Superior temporal gyrus (tissue), 1 donor: ENCODE data around the gene C12orf76.
A peak's percentile ranks its signal among the peaks of the same experiment; 100 is the strongest.
"Not testable (repeated sequence)": the region's sequence is repeated elsewhere in the genome, so short reads cannot be mapped to it uniquely, and the experiment has no call there.

Experiments
- DNase-seq: peaks from one replicate; pipeline ENCODE4 v3.0.0-alpha.2; 2016; ENCODE audit errors: extremely low spot score

Gene C12orf76

DNA sequence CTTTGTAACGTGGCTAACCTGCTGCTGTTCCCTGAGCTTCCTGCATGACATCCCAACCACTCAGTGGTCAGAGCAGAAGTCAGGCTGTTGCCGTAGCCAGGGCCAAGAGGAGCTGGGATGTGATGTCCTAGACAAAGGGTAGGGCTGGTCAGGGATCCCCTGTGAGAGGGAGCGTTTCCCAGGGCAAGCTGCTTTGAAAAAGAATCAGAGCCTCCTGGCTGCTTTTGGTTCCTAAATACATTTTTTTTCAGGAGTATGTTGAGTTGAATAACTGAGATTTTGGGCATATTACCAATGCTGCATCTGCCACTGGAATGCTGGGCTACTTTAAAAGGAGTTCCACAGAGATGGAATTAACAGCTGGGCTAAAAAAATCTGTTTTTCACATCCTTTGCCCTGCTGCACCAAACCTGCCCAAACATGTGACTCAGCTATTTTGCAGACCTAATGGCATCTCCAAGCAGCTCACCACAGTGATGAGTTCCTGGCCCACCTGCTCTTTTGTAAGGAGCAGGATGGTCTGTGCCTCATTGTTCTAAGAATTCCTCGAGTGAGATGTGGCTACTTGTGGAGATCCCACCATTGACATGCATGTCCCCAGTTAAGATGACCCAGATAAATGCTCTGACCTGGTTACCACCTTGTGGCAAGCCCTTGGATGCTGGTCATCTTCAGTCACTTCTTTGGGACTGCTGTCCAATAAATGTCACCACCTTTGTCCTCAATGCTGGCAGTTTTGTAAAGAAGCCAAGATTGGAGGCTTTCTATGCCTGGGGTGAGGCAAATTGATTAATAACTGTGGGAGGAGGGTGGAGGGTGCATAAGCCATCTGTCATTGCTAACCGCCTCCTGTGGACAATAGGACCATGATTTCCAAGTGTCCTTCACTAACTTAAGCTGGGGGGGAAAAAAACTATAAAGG lies 25.0 kb downstream of the C12orf76 start:
- peak; percentile 58 for DNase-seq

DNA sequence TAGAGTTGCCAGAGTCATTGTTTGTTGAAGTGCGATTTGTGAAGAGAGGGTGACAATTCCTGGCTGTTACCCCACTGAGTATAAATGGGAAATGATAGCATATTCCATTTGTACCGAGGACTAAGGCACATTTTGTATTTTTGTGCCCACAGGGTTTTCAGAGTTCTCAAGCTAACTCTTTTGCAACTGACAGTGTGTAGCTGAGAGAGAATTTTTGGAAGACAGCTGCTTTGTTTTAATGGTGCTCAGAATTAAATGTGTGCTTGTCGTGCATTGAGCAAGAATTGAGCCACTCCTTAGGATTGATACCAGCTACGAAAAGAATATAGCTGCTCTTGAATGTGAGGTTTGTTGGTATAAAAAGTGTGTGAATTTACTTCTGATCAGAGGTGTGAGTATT lies 27.4 kb downstream of the C12orf76 start:
- peak; percentile 62 for DNase-seq

DNA sequence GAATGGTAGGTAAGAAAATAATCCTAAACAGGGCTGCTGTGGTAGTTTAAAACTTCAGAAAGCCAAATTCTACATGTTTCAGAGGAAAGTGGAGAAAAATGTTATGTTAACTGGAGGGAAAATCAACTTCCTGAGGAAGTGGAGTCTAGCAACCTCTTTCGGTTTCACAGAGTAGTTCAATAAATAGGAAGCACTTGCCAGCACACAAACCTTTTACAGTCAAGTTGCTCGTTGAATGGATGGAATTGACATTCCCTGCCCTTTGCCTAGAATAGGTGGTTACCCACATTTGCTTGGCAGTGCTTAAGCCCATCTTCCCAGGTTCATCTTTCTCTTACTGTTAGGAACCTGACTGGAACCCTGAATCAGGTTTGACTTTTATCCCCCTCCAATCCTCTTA lies 33.2 kb downstream of the C12orf76 start:
- DNase-seq: no peak

DNA sequence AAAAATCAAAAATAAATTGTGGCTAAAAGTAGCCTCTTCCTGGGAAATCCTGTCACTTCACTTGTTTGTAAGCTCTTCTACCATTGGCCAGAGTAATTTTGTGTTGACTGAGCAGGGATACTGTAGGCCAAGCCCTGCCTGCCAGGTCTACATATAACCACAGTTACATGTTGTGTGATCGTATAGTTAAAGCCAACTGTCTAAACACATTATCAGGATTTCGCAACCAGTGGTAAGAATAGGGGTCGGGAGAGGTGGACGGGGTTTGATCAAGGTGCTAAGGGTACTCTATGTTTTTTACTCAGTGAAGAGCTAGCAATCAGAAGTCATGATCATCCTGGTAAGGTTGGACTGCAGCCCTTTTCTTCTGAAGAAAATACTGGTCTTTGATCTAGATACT lies 35.7 kb downstream of the C12orf76 start:
- no peak for DNase-seq

DNA sequence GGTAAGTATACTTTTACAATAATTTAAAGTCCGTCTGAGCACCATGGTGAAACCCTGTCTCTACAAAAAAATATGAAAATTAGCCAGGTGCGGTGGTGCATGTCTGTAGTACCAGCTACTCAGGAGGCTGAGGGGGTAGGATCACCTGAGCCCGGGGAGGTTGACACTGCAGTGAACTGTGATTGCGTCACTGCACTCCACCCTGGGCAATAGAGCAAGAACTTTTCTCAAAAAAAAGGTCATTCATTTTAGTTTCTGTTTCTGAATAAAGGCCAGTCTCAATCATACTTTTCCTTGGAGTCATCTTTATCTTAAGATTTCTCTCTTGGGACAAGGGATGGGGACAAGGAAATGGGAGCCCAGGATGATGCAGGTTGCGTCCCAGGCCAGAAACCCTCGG lies 36.2 kb downstream of the C12orf76 start:
- DNase-seq: no peak

DNA sequence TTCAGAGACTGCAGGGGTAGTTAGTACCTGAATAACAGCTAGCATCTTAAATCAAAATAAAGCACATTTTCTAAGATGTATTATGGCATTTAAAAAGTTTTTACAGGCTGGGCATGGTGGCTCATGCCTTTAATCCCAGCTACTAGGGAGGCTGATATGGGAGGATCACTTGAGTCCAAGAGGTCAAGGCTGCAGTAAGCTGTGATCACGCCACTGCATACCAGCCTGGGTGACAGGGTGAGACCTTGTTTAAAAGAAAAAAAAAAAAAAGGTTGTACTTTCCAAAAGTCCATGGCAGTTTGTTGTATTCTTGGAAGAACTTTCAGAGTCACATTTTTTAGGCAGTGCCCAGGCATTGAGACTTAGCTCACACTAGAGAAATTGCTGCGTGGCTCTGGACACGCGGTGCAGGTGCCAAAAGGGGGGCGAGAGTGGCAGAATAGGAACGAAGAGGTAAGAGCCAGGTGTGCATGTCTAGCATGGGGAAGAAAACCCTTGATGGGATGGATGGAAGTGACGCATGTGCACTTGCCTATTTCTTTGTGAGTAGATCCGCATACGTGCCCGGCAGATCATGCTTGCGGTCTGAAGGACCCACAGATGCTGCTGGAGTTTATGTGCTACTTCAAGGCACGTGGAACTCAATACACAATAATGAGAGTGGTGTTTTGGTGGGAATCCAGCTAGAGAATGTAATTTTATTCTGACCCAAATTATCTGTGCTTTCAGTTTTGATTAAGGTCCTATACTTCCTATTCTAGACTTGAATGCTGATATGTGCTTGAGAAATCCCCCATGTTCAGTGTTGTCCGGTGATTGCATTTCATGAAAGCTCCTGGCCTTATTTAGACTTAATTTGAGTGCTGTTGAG lies 37.2 kb downstream of the C12orf76 start:
- no peak for DNase-seq

DNA sequence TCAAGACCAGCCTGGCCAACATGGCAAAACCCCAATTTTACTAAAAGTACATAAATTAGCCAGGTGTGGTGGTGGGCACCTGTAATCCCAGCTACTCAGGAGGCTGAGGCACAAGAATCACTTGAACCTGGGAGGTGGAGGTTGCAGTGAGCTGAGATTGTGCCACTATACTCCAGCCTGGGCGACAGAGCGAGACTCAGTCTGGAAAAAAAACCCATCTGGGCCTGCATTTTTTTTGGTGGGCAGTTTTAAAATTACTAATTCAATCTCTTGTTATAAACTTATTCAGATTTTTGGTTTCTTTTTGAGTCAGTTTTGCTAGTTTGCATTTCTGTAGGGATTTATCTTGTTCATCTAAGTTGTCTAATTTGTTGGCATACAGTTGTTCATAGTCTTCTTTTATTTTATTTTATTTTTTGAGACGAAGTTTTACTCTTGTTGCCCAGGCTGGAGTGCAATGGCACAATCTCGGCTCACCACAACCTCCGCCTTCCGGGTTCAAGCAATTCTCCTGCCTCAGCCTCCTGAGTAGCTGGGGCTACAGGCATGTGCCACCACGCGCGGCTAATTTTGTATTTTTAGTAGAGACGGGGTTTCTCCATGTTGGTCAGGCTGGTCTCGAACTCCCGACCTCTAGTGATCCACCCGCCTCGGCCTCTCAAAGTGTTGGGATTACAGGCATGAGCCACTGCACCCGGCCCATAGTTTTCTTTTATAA lies 39.5 kb downstream of the C12orf76 start:
- DNase-seq: not testable (repeated sequence)

DNA sequence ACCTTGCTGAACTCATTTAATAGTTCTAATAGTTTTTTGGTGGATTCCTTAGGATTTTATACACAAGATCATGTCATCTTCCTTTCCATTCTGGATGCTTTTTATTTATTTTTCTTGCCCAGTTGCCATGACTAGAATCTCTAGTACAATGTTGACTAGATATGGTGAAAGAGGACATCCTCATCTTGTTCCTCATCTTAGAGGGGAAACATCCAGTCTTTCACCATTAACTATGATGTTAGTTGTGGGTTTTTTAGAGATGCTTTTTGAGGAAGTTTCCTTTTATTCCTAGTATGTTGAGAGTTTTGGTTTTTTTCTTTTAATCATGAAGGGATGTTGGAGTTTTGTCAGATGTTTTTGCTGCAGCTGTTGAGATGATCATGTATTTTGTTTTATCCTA lies 40.4 kb downstream of the C12orf76 start:
- no peak for DNase-seq

DNA sequence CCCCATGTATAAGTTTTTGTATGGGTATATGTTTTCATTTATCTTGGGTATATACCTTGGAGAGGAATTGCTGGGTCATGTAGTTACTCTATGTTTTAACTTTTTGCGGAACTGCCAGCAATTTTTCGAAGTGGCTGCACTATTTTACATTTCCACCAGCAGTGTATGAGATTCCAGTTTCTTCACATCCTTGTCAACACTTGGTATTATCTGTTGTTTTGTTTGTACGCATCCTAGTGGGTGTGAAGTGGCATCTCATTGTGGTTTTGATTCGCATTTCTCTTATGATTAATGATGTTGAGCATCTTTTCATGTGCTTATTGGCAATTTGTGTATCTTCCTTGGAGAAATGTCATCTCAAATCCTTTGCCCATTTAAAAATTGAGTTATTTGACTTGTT lies 42.2 kb downstream of the C12orf76 start:
- DNase-seq: no peak

DNA sequence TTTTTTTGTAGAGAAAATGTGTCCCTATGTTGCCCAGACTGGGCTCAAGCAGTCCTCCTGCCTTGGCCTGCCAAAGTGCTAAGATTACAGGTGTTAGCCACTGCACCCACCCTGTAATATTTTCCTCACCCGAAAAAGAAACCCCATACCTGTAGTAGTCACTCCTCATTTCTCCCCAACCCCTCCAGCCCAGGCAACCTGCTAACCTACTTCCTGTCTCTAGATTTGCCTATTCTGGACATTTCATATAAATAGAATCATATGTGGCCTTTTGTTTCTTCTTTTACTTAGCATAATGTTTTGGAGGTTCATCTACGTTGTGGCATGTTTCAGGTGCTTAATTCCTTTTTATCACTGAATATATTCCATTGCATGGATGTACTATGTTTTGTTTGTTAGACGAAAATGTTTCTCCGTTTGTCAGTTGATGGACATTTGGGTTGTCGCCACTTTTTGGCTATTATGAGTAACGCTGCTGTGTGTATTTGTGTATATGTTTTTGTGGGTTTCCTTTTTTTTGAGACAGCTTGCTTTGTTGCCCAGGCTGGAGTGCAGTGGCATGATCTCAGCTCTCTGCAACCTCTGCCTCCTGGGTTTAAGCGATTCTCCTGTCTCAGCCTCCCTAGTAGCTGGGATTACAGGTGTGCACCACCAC lies 42.9 kb downstream of the C12orf76 start:
- DNase-seq: no peak

DNA sequence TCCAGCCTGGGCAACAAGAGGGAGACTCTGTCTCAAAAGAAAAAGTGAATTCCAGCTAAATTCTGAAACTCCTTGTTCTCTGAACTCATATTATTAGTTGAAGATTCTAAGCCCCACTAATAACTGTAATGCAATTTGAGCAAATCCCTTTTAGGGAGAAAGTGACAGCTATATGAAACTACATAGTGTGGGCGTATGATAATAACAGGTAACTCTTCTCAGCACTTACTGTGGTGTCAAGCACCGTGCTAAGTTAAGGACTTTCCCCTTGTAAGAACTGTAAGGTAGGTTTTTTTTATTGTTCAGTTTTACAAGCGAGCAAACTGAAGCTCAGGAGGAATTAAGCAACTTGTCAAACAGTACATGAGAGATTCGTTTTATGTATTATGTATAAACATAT lies 43.7 kb downstream of the C12orf76 start:
- DNase-seq: no peak

DNA sequence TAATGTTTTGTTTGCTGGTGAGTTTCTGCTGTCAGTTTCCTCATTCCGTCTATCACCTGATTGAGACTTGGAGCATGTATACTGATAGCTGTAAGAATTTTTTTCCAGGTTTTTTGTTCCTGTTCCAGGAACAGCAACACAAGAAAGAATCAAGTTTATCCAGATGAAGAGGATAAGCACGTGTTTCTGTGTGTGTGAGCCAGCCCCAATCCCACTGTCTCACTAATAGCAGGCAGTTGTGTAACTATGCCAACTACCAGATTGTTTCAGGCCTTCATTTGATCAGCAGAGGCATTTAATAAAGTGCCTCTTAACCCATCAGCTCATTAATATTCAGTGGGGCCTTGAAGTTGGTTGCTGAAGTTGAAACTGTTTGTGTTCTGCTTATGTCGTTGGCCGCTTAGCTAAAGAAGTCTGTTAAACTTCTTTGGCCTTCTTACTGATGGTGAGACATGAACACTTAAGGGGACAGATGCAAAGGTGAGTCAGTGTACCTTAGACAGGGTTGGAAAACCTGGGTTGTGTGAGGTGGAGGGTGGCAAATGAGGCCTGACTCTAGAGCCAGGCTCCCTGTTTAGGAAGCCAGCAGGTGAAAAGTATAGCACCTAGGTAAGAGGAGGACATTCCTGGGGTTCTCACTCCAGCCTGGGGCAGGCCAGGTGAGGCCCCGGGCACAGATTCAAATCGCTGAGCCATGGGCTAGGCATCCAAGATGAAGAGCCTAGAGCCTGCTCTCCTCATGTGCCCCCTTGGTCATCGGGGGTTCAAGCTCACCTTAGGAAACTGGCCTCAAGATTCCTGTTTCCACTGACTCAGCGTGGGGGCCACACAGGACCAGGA lies 45.4 kb downstream of the C12orf76 start:
- DNase-seq: no peak

DNA sequence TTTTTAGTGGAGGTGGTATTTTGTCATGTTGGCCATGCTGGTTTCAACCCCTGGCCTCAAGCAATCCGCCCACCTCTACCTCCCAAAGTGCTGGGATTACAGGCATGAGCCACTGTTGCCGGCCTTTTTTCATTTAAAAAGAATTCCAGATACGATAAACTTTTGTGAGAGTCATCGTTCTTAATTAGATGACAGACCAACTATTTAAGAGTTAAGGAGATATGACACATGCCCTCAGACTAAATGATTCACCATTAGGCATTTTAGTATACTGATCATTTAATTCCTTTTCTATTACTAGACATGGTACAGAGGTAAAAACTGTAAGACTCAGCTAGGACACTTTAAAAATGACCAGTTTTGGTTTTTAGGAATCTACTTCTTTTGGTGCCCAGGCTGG lies 46.7 kb downstream of the C12orf76 start:
- DNase-seq: no peak

DNA sequence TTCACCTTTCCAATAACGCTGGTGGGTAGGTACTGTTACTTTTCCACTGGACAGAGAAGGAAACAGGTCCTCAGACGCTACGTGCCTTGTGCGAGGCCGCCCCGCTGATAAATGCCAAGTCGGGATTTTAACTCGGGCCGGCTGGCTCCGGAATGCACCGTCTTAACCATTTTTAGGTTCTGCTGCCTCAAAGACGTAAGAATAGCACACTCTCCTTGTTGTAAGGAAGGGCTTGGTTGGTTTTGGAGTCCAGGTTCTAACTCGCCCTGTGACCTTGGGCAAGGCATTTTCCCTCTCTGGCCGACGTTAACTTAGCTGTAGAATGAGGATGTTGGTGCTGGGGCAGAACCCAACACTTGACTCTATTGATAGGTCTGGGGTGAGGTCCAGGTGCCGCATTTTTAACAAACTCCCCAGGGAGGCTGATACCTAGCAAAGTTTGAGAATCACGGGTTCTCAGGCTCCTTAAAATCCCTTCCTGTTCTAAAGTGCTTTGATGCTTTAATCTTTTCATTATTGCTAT lies 48.3 kb downstream of the C12orf76 start:
- DNase-seq: peak; percentile 28

DNA sequence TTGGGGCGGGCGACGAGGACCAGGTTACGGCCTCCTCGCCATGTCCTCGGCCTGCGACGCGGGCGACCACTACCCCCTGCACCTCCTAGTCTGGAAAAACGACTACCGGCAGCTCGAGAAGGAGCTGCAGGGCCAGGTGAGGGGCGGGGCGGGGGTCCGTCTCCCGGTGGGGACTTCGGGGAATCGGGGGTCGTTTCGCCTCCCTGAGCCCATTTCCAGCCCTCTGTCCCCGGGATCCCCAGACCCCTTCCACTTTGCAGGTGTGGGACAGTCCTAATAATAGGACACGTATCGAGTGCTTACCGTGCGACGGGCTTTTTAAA lies 48.7 kb downstream of the C12orf76 start:
- no peak for DNase-seq

DNA sequence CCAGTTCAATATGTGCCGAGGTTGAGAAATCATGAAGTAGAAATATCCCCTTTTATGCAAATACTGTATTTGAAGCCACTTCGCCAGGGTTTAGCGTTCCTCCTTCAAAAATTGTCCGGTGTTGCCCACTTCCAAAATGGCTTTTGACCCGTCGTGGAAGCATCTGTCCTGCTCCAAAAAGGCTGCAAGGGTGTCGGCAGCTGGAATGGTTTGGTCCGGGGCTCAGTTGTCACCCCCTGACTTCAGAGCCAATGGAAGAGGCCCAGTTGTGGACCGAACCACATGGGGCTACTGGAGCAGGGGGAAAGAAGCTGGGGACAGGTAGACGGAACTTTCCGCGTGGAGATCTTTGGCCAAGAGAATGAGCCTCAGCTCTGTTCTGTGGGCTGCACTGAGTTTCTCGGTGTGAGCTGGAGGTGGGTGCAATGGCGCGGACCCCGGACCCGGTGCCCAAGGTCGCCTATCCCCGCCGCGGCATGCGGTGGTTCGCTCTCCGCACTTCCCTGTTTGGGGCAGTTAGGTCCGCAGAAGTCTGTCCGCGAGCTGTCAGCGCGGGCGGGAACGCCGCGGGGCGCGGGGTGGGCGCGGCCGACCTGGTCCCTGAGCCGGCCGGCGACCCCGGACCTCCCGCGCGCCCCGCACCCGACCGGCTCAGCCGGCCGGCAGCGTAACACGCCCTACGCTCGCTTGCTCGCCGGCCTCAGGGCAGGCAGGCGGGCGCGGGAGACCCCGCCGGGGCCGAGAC lies 49.2 kb downstream of the C12orf76 start, which contains the start of gene ANKRD13A:
Gene ANKRD13A, plus strand, starts transcription at position 527 of the 745 bp plus-strand sequence. CDS start 259 bp downstream, outside the sequence.
- peak; percentile 96 for DNase-seq

DNA sequence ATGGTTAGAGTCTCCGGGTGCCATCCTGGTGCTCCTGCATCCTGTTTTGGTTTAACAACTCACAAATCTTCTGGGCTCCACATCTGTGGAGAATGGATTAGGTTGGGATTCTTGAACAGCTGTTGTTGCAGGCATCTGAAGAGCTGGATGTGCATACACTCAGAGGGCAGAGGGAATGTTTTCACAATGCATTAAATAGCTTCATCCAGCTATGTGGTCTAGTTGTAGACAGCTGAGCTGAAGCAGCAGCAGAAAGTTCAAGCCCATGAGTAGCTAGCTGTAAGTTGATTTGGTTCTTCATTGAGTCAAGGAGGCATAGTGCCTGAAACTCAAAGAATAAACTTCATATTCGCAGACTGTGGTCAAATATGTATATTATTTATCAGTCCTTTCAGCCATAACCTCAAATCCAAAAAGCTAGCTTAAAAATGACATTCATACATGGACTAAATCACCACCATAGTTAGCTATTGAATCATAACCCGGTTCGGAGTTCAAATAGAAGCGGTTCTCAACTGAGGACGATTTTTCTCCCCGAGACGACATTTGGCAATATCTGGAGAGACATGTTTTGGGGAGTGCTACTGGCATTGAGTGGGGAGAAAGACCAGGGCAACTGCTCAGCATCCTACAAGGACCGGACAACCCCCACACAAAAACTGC lies 50.0 kb downstream of the C12orf76 start:
- no peak for DNase-seq

DNA sequence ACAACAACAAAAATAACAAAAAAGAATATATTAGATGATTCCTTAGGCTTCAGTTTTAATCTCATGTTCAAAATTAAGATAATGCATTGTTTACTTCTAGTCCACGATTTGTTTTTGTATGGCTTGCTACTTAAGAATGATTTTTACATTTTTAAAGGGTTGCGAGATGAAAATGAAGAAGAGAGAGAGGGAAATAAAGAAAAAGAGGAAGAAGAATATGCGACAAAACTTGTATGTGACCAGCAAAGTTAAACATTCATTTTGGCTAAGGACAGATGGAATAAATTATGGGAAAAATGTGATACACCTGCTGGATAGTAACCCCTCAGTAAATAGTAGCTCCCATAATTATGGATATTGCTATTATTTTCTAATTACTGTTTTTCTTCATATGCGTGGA lies 50.9 kb downstream of the C12orf76 start:
- DNase-seq: no peak

DNA sequence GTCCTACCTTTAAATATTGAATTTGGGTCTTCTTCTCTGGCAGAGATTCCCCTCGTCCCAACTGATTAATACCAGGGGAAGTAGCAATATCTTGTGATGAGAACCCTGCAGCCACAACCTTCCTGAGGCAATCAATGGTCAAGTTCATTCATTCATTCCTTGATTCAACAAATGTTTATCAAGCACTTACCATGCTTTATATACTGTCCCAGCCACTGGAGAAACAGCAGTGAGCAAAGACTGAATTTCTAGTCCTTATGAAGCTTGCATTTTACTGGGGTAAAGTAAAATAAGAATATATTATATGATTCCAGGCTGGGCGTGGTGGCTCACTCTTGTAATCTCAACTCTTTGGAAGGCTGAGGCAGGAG lies 51.9 kb downstream of the C12orf76 start:
- DNase-seq: no peak
